HCT116 (cell line): ENCODE results near the gene ATAD3A. TPM values are rescaled to one million over a fixed set of nuclear protein-coding genes. Genes with fewer than 3 reads are reported as not detected.

Experiments used
- ATAC-seq: fragments of 200-7000 bp; cut with Tn5 transposase; 2 replicates; pipeline ENCODE4 v1.9.1; 2020; ENCODE audit warnings: mild to moderate bottlenecking, moderate library complexity
- BruUV-seq: library from RNA; stranded (reverse); fragments of 400-500 nt; replicated peaks from 2 replicates; lab custom pipeline; 2021; lab: Mats Ljungman, UMichigan
- CTCF ChIA-PET: fragments of 300-600 bp; sonication (Branson Sonifier 250); formaldehyde crosslinking; loops from one replicate; lab custom pipeline; 2021; ENCODE audit warnings: antibody characterized with exemption; lab: Charles Lee
- POLR2A ChIA-PET: fragments of 300-600, 350-600 bp; sonication (Branson Sonifier 250); formaldehyde crosslinking; loops from one replicate; lab custom pipeline; 2021; ENCODE audit warnings: antibody characterized with exemption; lab: Charles Lee
- RAD21 ChIA-PET, 2 experiments: fragments of 300-600 bp; sonication (Branson Sonifier 250); formaldehyde crosslinking; loops; one replicate each; lab custom pipeline; 2023; ENCODE audit warnings: low total read pairs in 2 of 2; ENCODE audit not compliant: uncharacterized antibody in 2 of 2, unreplicated experiment in 2 of 2, low non-redundant PET in 1 of 2; lab: Charles Lee
- DNase-seq: peaks from one replicate; pipeline ENCODE4 v3.0.0-alpha.2; 2010; ENCODE audit warnings: low read depth, low spot score
- H2AFZ ChIP-seq: fragments of 200-600 bp; shearing (Covaris generic), sonication (generic); 2 replicates; pipeline ENCODE4 v1.6.1; 2017; ENCODE audit warnings: low read depth, mixed run types, mixed read lengths, antibody characterized with exemption, low read length; ENCODE audit not compliant: poor library complexity, severe bottlenecking
- H3K27ac ChIP-seq: 2 replicates; pipeline ENCODE4 v1.5.1; 2012; ENCODE audit warnings: low read depth, low read length
- H3K27me3 ChIP-seq: fragments of 200-600 bp; sonication (generic); 2 replicates; pipeline ENCODE4 v1.6.1; 2016; ENCODE audit warnings: mixed run types, low read length, mixed read lengths; ENCODE audit not compliant: insufficient read depth
- H3K36me3 ChIP-seq, 2 experiments: fragments of 200-500 bp in 1 of 2; fragments of 200-600 bp in 1 of 2; sonication (Bioruptor generic) in 1 of 2; sonication (generic) in 1 of 2; 2 replicates each; pipeline versions ENCODE4 v1.5.1 to v1.6.1; 2014 to 2016; ENCODE audit warnings: low read length in 2 of 2, inconsistent platforms in 1 of 2, mixed read lengths in 1 of 2, mixed run types in 1 of 2; ENCODE audit not compliant: insufficient read depth in 2 of 2, control insufficient read depth in 1 of 2
- H3K4me1 ChIP-seq, 2 experiments: fragments of 200-600 bp in 1 of 2; sonication (generic) in 1 of 2; 2 replicates each; pipeline versions ENCODE4 v1.5.1 to v1.6.1; 2012 to 2017; ENCODE audit warnings: low read length in 2 of 2, inconsistent platforms in 1 of 2, mild to moderate bottlenecking in 1 of 2, mixed read lengths in 1 of 2, mixed run types in 1 of 2, moderate library complexity in 1 of 2; ENCODE audit not compliant: insufficient read depth in 2 of 2, control insufficient read depth in 1 of 2
- H3K4me2 ChIP-seq: fragments of 200-600 bp; sonication (generic); 2 replicates; pipeline ENCODE4 v1.6.1; 2017; ENCODE audit warnings: mixed run types, low read length, mixed read lengths
- H3K4me3 ChIP-seq, 2 experiments: fragments of 200-600 bp in 1 of 2; sonication (generic) in 1 of 2; replicated peaks in 1 of 2; 2 replicates each; pipeline ENCODE4 v1.5.1; 2011 to 2016; ENCODE audit warnings: low read length in 2 of 2, control low read depth in 1 of 2, low read depth in 1 of 2, mild to moderate bottlenecking in 1 of 2, mixed read lengths in 1 of 2, mixed run types in 1 of 2
- H3K79me2 ChIP-seq: fragments of 200-600 bp; sonication (generic); 2 replicates; pipeline ENCODE4 v1.6.1; 2017; ENCODE audit warnings: mild to moderate bottlenecking, mixed run types, low read length, moderate library complexity, mixed read lengths; ENCODE audit not compliant: insufficient read depth
- H3K9ac ChIP-seq: fragments of 200-600 bp; sonication (generic); 2 replicates; pipeline ENCODE4 v1.6.1; 2016; ENCODE audit warnings: low read length, mixed read lengths
- H3K9me2 ChIP-seq: fragments of 200-600 bp; sonication (generic), shearing (Covaris generic); 2 replicates; pipeline ENCODE4 v1.6.1; 2017; ENCODE audit warnings: mixed run types, mild to moderate bottlenecking, moderate library complexity; ENCODE audit not compliant: insufficient read depth
- H3K9me3 ChIP-seq, 2 experiments: fragments of 200-500 bp in 1 of 2; fragments of 200-600 bp in 1 of 2; sonication (Bioruptor generic) in 1 of 2; sonication (generic) in 1 of 2; 2 replicates each; pipeline ENCODE4 v1.6.1; 2014 to 2017; ENCODE audit warnings: low read length in 2 of 2, mixed read lengths in 2 of 2, inconsistent platforms in 1 of 2, low read depth in 1 of 2, mild to moderate bottlenecking in 1 of 2, mixed run types in 1 of 2, moderate library complexity in 1 of 2; ENCODE audit not compliant: control insufficient read depth in 1 of 2, insufficient read depth in 1 of 2
- H4K20me1 ChIP-seq: fragments of 200-600 bp; sonication (generic), shearing (Covaris generic); 2 replicates; pipeline ENCODE4 v1.6.1; 2017; ENCODE audit warnings: mixed run types, mild to moderate bottlenecking, moderate library complexity; ENCODE audit not compliant: insufficient read depth
- CBX3 ChIP-seq: IDR thresholded peaks from 2 replicates; pipeline ENCODE4 v1.6.1; 2012; ENCODE audit warnings: low read depth
- EGR1 ChIP-seq: IDR thresholded peaks from 2 replicates; pipeline ENCODE4 v1.6.1; 2012; ENCODE audit warnings: low read depth
- ELF1 ChIP-seq: IDR thresholded peaks from 2 replicates; pipeline ENCODE4 v1.6.1; 2012; ENCODE audit warnings: low read depth, borderline replicate concordance
- EZH2 ChIP-seq: fragments of 200-600 bp; sonication (generic); IDR thresholded peaks from 2 replicates; pipeline ENCODE4 v1.6.1; 2017; ENCODE audit warnings: antibody characterized with exemption, mixed run types
- SIN3A ChIP-seq: IDR thresholded peaks from 2 replicates; pipeline ENCODE4 v1.6.1; 2012; ENCODE audit warnings: low read depth
- SP1 ChIP-seq: IDR thresholded peaks from 2 replicates; pipeline ENCODE4 v1.6.1; 2012; ENCODE audit warnings: low read depth
- SRF ChIP-seq: IDR thresholded peaks from 2 replicates; pipeline ENCODE4 v1.6.1; 2012; ENCODE audit warnings: low read depth
- YY1 ChIP-seq: IDR thresholded peaks from 2 replicates; pipeline ENCODE4 v1.6.1; 2011; ENCODE audit warnings: low read length, low read depth, moderate library complexity, mild to moderate bottlenecking; ENCODE audit not compliant: insufficient replicate concordance; ENCODE audit errors: extremely low read depth
- ZFX ChIP-seq: fragments of 450-650 bp; IDR thresholded peaks from 2 replicates; pipeline ENCODE4 v1.6.1; 2017
- intact Hi-C: fragments of 100-400 bp; cut with micrococcal nuclease; formaldehyde crosslinking; loops from 2 replicates; pipeline ENCODE4 v1.10.0; 2022
- total RNA-seq: library from RNA; stranded (reverse); gene quantifications from one replicate; pipeline ENCODE4 v1.2.1, GENCODE V29; 2021; ENCODE audit not compliant: unreplicated experiment
- TF ChIP-seq, protein P1 (sequence below): IDR thresholded peaks from 2 replicates; pipeline ENCODE4 v1.6.1; 2012
- TF ChIP-seq, protein P2 (sequence below): IDR thresholded peaks from 2 replicates; pipeline ENCODE4 v1.6.1; 2012; ENCODE audit warnings: low read depth
- TF ChIP-seq, protein P3 (sequence below), 3 experiments: fragments of 200-600 bp in 1 of 3; sonication (generic) in 1 of 3; IDR thresholded peaks in 2 of 3; conservative IDR thresholded peaks in 1 of 3; 2 replicates each; pipeline ENCODE4 v1.5.1; 2012 to 2017; ENCODE audit warnings: low read depth in 2 of 3, low read length in 2 of 3, antibody characterized with exemption in 1 of 3, borderline replicate concordance in 1 of 3, control low read depth in 1 of 3, mild to moderate bottlenecking in 1 of 3, mixed read lengths in 1 of 3, mixed run types in 1 of 3, moderate library complexity in 1 of 3; ENCODE audit not compliant: insufficient read depth in 1 of 3

The ATAD3A gene
- total RNA-seq, 1 experiment from 2014 or later, result 92.3 TPM

DNA sequence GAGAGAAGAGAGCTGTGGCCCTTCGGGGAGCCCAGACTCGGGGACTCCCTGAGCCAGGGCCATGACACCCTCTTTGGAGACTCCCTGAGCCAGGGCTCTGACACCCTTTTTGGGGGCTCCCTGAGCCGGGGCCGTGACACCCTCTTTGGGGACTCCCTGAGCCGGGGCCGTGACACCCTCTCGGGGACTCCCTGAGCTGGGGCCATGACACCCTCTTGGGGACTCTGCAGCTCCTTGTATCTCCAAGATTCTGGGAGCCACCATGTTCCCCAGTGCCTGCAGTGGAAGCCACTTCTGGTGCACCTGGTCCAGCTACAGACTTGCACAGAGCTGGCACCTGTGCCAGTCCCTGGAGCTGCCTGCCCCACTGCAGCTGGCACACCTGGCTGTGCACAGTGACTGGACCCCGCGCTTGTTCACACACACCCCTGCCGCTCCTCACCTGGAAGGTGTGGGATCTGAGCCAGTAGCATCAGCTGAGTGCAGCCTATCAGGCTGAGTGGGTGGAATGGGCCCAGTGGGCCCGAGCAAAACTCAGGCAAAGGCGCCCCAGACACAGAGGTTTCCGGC is 66.5 kb downstream of the ATAD3A start:
- H3K4me3 ChIP-seq, result no peak overlapping the region
- no peak overlapping the region for H3K4me2 ChIP-seq
- H3K9me3 ChIP-seq, result no peaks in the 10 kb centered on the region
- ChIA-PET POLR2A (no interaction called here), CTCF (no interaction called here), RAD21 (no interaction called here)
- intact Hi-C loops, result no loop called here
- no peak for ATAC-seq
- no peak for TF ChIP-seq SIN3A
- TF ChIP-seq, protein P1, sequence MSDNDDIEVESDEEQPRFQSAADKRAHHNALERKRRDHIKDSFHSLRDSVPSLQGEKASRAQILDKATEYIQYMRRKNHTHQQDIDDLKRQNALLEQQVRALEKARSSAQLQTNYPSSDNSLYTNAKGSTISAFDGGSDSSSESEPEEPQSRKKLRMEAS, result no peak
- TF ChIP-seq YY1, result no peak
- TF ChIP-seq CBX3, result no peak
- TF ChIP-seq, all 23 proteins: peak for 0
- H3K9me2 ChIP-seq, result no peaks in the 10 kb centered on the region
- no peak overlapping the region for H3K27ac ChIP-seq
- no peak overlapping the region for H2AFZ ChIP-seq
- H3K4me1 ChIP-seq, result peaks cover 7 to 12% of the 10 kb centered on the region in 2 experiments
- H4K20me1 ChIP-seq, result no peaks in the 10 kb centered on the region
- H3K79me2 ChIP-seq, result peaks cover 9% of the 10 kb centered on the region
- H3K27me3 ChIP-seq, result no peaks in the 10 kb centered on the region
- H3K9ac ChIP-seq, result no peak overlapping the region
- H3K36me3 ChIP-seq, result no peaks in the 10 kb centered on the region; a peak in 1 of 4 replicates
- no TSS peak for BruUV-seq
- DNase-seq, result no peak

- no peaks in the 10 kb centered on the region for H3K9me3 ChIP-seq
- no peak overlapping the region for H3K4me3 ChIP-seq
- no peaks in the 10 kb centered on the region for H3K9me2 ChIP-seq
- no peak overlapping the region for H3K27ac ChIP-seq
- ATAC-seq, result no peak; the same call in 1 of the 2 replicates
- no peak overlapping the region for H3K4me2 ChIP-seq
- H2AFZ ChIP-seq, result no peak overlapping the region
- no peaks in the 10 kb centered on the region for H3K36me3 ChIP-seq
- no peaks in the 10 kb centered on the region for H4K20me1 ChIP-seq
- H3K79me2 ChIP-seq, result no peaks in the 10 kb centered on the region
- no peak for DNase-seq
- H3K27me3 ChIP-seq, result no peaks in the 10 kb centered on the region
- no TSS peak for BruUV-seq
- ChIA-PET RAD21 (no interaction called here), POLR2A (no interaction called here), CTCF (no interaction called here)
- no peaks in the 10 kb centered on the region for H3K4me1 ChIP-seq
- H3K9ac ChIP-seq, result no peak overlapping the region
- intact Hi-C loops, result no loop called here
- TF ChIP-seq ZFX, result no peak
- no peak for TF ChIP-seq ELF1
- TF ChIP-seq, protein P2, sequence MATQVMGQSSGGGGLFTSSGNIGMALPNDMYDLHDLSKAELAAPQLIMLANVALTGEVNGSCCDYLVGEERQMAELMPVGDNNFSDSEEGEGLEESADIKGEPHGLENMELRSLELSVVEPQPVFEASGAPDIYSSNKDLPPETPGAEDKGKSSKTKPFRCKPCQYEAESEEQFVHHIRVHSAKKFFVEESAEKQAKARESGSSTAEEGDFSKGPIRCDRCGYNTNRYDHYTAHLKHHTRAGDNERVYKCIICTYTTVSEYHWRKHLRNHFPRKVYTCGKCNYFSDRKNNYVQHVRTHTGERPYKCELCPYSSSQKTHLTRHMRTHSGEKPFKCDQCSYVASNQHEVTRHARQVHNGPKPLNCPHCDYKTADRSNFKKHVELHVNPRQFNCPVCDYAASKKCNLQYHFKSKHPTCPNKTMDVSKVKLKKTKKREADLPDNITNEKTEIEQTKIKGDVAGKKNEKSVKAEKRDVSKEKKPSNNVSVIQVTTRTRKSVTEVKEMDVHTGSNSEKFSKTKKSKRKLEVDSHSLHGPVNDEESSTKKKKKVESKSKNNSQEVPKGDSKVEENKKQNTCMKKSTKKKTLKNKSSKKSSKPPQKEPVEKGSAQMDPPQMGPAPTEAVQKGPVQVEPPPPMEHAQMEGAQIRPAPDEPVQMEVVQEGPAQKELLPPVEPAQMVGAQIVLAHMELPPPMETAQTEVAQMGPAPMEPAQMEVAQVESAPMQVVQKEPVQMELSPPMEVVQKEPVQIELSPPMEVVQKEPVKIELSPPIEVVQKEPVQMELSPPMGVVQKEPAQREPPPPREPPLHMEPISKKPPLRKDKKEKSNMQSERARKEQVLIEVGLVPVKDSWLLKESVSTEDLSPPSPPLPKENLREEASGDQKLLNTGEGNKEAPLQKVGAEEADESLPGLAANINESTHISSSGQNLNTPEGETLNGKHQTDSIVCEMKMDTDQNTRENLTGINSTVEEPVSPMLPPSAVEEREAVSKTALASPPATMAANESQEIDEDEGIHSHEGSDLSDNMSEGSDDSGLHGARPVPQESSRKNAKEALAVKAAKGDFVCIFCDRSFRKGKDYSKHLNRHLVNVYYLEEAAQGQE, result no peak
- TF ChIP-seq SP1, result no peak
- TF ChIP-seq, protein P3, sequence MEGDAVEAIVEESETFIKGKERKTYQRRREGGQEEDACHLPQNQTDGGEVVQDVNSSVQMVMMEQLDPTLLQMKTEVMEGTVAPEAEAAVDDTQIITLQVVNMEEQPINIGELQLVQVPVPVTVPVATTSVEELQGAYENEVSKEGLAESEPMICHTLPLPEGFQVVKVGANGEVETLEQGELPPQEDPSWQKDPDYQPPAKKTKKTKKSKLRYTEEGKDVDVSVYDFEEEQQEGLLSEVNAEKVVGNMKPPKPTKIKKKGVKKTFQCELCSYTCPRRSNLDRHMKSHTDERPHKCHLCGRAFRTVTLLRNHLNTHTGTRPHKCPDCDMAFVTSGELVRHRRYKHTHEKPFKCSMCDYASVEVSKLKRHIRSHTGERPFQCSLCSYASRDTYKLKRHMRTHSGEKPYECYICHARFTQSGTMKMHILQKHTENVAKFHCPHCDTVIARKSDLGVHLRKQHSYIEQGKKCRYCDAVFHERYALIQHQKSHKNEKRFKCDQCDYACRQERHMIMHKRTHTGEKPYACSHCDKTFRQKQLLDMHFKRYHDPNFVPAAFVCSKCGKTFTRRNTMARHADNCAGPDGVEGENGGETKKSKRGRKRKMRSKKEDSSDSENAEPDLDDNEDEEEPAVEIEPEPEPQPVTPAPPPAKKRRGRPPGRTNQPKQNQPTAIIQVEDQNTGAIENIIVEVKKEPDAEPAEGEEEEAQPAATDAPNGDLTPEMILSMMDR (IDR thresholded peaks at IDR 0.05 in 2 of 3, conservative IDR thresholded peaks at IDR 0.05 in 1 of 3; ENCODE audit: borderline replicate concordance in 1 of 3, insufficient read depth in 1 of 3, low read depth in 2 of 3, low read length in 2 of 3), result no peak
- no peak for TF ChIP-seq EGR1
- no peak for TF ChIP-seq EZH2
- TF ChIP-seq SRF, result no peak
Observed at GRCh38 chr1:1582585-1583346, 70.8 kb downstream of the ATAD3A start.
